Calu3 (cell line): Measurements from ENCODE around the gene GRB10. TPM values are rescaled to one million over a fixed set of nuclear protein-coding genes. Genes with fewer than 3 reads are reported as not detected.

Source experiments
- BruUV-seq: library from RNA; stranded (reverse); fragments of 400-500 nt; replicated peaks from 2 replicates; lab custom pipeline; 2021; lab: Mats Ljungman, UMichigan
- CTCF ChIA-PET: fragments of 300-600 bp; sonication (Branson Sonifier 250); formaldehyde crosslinking; loops from one replicate; lab custom pipeline; 2022; ENCODE audit warnings: antibody characterized with exemption; lab: Charles Lee
- DNase-seq: peaks from one replicate; pipeline ENCODE4 v3.0.0; 2022
- H3K27ac Mint-ChIP-seq: one replicate; pipeline ENCODE4 v1.8.0; 2022; ENCODE audit warnings: mixed read lengths; ENCODE audit not compliant: unreplicated experiment
- H3K27me3 Mint-ChIP-seq: one replicate; pipeline ENCODE4 v1.8.0; 2022; ENCODE audit warnings: mixed read lengths; ENCODE audit not compliant: unreplicated experiment
- H3K36me3 Mint-ChIP-seq: one replicate; pipeline ENCODE4 v1.8.0; 2022; ENCODE audit warnings: mild to moderate bottlenecking, moderate library complexity, mixed read lengths; ENCODE audit not compliant: insufficient read depth, unreplicated experiment
- H3K4me1 Mint-ChIP-seq: one replicate; pipeline ENCODE4 v1.8.0; 2022; ENCODE audit warnings: mild to moderate bottlenecking, low read depth, mixed read lengths; ENCODE audit not compliant: unreplicated experiment
- H3K4me3 Mint-ChIP-seq: one replicate; pipeline ENCODE4 v1.8.0; 2022; ENCODE audit warnings: mild to moderate bottlenecking, low read depth, moderate library complexity, mixed read lengths; ENCODE audit not compliant: unreplicated experiment
- H3K9me3 Mint-ChIP-seq: one replicate; pipeline ENCODE4 v1.8.0; 2022; ENCODE audit warnings: low read depth, mixed read lengths; ENCODE audit not compliant: unreplicated experiment
- CTCF ChIP-seq: fragments of 200-600 bp; IDR thresholded peaks from one replicate; pipeline ENCODE4 v1.8.0; 2022; ENCODE audit warnings: antibody characterized with exemption; ENCODE audit not compliant: unreplicated experiment
- intact Hi-C: fragments of 100-400 bp; cut with micrococcal nuclease; formaldehyde crosslinking; loops from one replicate; pipeline ENCODE4 v1.10.0; 2022; ENCODE audit not compliant: unreplicated experiment
- total RNA-seq: library from RNA; stranded (reverse); gene quantifications from 2 replicates; pipeline ENCODE4 v1.2.3, GENCODE V29; 2022

GRB10 gene
- total RNA-seq, 1 experiment from 2014 or later: 90.6 TPM

GRCh38 chr7:50632561-50633413 is 149.9 kb downstream of the GRB10 start:
- peaks cover 26% of the 10 kb centered on the region for H3K4me1 Mint-ChIP-seq
- H3K4me3 Mint-ChIP-seq: no peak overlapping the region
- BruUV-seq: no TSS peak
- peaks cover 6% of the 10 kb centered on the region for H3K9me3 Mint-ChIP-seq
- intact Hi-C loops: loop anchor here (1.0 to 5.0 kb wide), 4 partner anchors 100 to 540 kb away; partner anchors contain the start of gene ZPBP
- peak; percentile 80 for DNase-seq
- peak overlapping the region; percentile 23 for H3K27ac Mint-ChIP-seq
- CTCF ChIA-PET: interaction anchor here (0.7 to 1.6 kb wide), 6 partner anchors 9 to 540 kb away, joined by 3 to 9 read pairs (median 4); no protein-coding TSS in a partner anchor
- no peaks in the 10 kb centered on the region for H3K36me3 Mint-ChIP-seq
- peak; percentile 98 for TF ChIP-seq CTCF
- no peaks in the 10 kb centered on the region for H3K27me3 Mint-ChIP-seq

GRCh38 chr7:50631639-50632038 is 151.1 kb downstream of the GRB10 start:
- no peak for TF ChIP-seq CTCF
- intact Hi-C loops: loop anchor here (2.0 to 5.0 kb wide), 3 partner anchors 99 to 539 kb away; partner anchors contain the start of gene ZPBP
- no TSS peak for BruUV-seq
- H3K4me3 Mint-ChIP-seq: no peak overlapping the region
- no peaks in the 10 kb centered on the region for H3K36me3 Mint-ChIP-seq
- H3K27me3 Mint-ChIP-seq: no peaks in the 10 kb centered on the region
- H3K27ac Mint-ChIP-seq: no peak overlapping the region
- CTCF ChIA-PET: interaction anchor here (1.6 kb wide), 1 partner anchor 97 kb away, joined by 5 read pairs; no protein-coding TSS in a partner anchor
- H3K4me1 Mint-ChIP-seq: peaks cover 26% of the 10 kb centered on the region
- no peak for DNase-seq
- peaks cover 3% of the 10 kb centered on the region for H3K9me3 Mint-ChIP-seq

GRCh38 chr7:50631100-50631499 is 151.6 kb downstream of the GRB10 start:
- BruUV-seq: no TSS peak
- H3K4me3 Mint-ChIP-seq: no peak overlapping the region

More at GRCh38 chr7:50631100-50631499, 151.6 kb downstream of the GRB10 start:
- DNase-seq: no peak
- CTCF ChIA-PET: no interaction called here
- no peak for TF ChIP-seq CTCF
- no peaks in the 10 kb centered on the region for H3K27me3 Mint-ChIP-seq
- H3K4me1 Mint-ChIP-seq: peaks cover 26% of the 10 kb centered on the region
- H3K27ac Mint-ChIP-seq: no peak overlapping the region
- no peaks in the 10 kb centered on the region for H3K36me3 Mint-ChIP-seq
- H3K9me3 Mint-ChIP-seq: peaks cover 3% of the 10 kb centered on the region
- intact Hi-C loops: loop anchor here (5.0 kb wide), 2 partner anchors 99 to 436 kb away; no protein-coding TSS in a partner anchor
